ENCODE data around the gene CATSPER1.
"Not testable (repeated sequence)": the region's sequence is repeated elsewhere in the genome, so short reads cannot be mapped to it uniquely, and the experiment has no call there.

The CATSPER1 gene

GRCh38 chr11:66036334-66036710 is 10.0 kb upstream of the CATSPER1 start:
- no peak for TF ChIP-seq CTCF (conservative IDR thresholded peaks at IDR 0.05; ENCODE audit: low read depth, low read length)
- H3K4me3 ChIP-seq (ENCODE audit: low read length): no peak overlapping the region
- DNase-seq (ENCODE audit: low read depth): no peak

- no peak for TF ChIP-seq CTCF (conservative IDR thresholded peaks at IDR 0.05; ENCODE audit: low read depth, low read length)
- no peak for DNase-seq (ENCODE audit: low read depth)
- H3K4me3 ChIP-seq (ENCODE audit: low read length): no peak overlapping the region
Measured at GRCh38 chr11:66035653-66036333, 9.5 kb upstream of the CATSPER1 start.

GRCh38 chr11:66032957-66033735 is 6.9 kb upstream of the CATSPER1 start:
- H3K4me3 ChIP-seq (ENCODE audit: low read length): no peak overlapping the region
- no peak for DNase-seq (ENCODE audit: low read depth)
- TF ChIP-seq CTCF (conservative IDR thresholded peaks at IDR 0.05; ENCODE audit: low read depth, low read length): no peak

DNA sequence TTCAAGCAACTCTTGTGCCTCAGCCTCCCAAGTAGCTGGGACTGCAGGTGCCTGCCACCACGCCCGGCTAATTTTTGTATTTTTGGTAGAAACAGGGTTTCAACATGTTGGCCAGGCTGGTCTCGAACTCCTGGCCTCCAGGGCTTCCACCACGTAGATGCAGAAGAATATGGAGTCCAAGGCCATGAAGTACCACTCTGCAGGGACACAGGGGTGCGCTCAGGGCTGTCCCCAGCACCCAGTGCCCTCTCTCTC is 3.2 kb downstream of the CATSPER1 start:
- not testable (repeated sequence) for H3K4me3 ChIP-seq (ENCODE audit: low read length); DNase-seq (ENCODE audit: low read depth)

- TF ChIP-seq CTCF (conservative IDR thresholded peaks at IDR 0.05; ENCODE audit: low read depth, low read length): peak; percentile 91
- no peak overlapping the region for H3K4me3 ChIP-seq (ENCODE audit: low read length)
- no peak for DNase-seq (ENCODE audit: low read depth)
Measured at GRCh38 chr11:66022401-66023185, 3.7 kb downstream of the CATSPER1 start.

DNA sequence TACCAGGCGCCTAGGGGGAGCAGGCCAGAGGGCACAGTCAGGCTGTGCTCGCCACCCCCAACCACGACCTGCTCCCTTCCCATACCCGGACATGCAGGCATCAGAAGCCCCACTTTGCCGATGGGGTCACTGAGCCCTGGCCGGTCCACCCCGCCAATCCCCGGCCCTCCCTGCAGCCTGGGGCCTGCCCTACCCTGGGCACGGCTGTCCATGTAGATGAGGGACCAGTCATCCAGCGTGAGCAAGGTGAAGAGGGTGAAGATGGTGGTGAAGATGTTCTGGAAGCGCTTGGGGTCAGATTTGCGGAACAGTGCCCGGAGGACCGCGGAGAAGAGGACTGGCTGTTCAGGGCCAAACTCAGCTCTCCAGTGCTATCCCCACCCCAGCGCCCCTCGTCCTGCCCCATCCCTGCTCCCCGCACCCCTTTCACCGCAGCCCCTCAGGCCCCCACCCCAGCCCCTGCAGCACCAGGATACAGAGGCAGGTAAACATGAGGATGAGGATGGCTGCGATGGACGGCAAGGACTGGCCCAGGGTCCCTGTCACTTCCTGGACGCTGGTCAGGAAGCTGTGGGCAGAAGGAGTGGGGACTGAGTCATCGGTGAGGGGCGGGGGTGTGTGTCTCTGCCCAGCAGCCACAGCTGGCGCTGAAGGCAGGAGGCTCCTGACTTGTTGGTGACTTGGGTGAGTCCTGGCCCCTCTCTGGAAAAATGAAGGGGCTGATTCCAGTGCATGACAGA is 5.5 kb downstream of the CATSPER1 start:
- no peak overlapping the region for H3K4me3 ChIP-seq (ENCODE audit: low read length)
- no peak for TF ChIP-seq CTCF (conservative IDR thresholded peaks at IDR 0.05; ENCODE audit: low read depth, low read length)
- DNase-seq (ENCODE audit: low read depth): no peak

- no peak for TF ChIP-seq CTCF (conservative IDR thresholded peaks at IDR 0.05; ENCODE audit: low read depth, low read length)
- H3K4me3 ChIP-seq (ENCODE audit: low read length): no peak overlapping the region
- DNase-seq (ENCODE audit: low read depth): no peak
Measured at GRCh38 chr11:66020212-66020611, 6.1 kb downstream of the CATSPER1 start.
